Gastrocnemius medialis (tissue), 4 donors: ENCODE measurements around the gene RHAG.

Source experiments
- CTCF ChIP-seq, 5 experiments: fragments of 450-650 bp in 3 of 5; fragments of 200-600 bp in 2 of 5; sonication (generic) in 2 of 5; IDR thresholded peaks in 4 of 5; conservative IDR thresholded peaks in 1 of 5; 1 replicate in 4 of 5; 2 replicates in 1 of 5; pipeline ENCODE4 v1.5.1; 2016 to 2019; ENCODE audit warnings: antibody characterized with exemption in 5 of 5, mild to moderate bottlenecking in 3 of 5, moderate library complexity in 3 of 5
- POLR2A ChIP-seq, 2 donors: fragments of 450-650 bp; IDR thresholded peaks; one replicate each; pipeline ENCODE4 v1.6.1; 2017; ENCODE audit warnings: antibody characterized with exemption in 2 of 2, mild to moderate bottlenecking in 2 of 2, moderate library complexity in 2 of 2

- TF ChIP-seq CTCF (IDR thresholded peaks at IDR 0.05 in 4 of 5, conservative IDR thresholded peaks at IDR 0.05 in 1 of 5) (no peak), POLR2A (IDR thresholded peaks at IDR 0.05) (no peak)
These were observed 10.8 kb upstream of the RHAG start for GRCh38 chr6:49647476-49647875.
